ENCODE measurements around the gene TMEM201. TPM values are rescaled to one million over a fixed set of nuclear protein-coding genes. Genes with fewer than 3 reads are reported as not detected.
A peak's percentile ranks its signal among the peaks of the same experiment; 100 is the strongest.

The TMEM201 gene
- total and polyA plus RNA-seq, 2 of the 13 experiments (the other 11 are each of a cell fraction or from before 2014, with no cell fraction given): 1.5 to 8.2 TPM

DNA sequence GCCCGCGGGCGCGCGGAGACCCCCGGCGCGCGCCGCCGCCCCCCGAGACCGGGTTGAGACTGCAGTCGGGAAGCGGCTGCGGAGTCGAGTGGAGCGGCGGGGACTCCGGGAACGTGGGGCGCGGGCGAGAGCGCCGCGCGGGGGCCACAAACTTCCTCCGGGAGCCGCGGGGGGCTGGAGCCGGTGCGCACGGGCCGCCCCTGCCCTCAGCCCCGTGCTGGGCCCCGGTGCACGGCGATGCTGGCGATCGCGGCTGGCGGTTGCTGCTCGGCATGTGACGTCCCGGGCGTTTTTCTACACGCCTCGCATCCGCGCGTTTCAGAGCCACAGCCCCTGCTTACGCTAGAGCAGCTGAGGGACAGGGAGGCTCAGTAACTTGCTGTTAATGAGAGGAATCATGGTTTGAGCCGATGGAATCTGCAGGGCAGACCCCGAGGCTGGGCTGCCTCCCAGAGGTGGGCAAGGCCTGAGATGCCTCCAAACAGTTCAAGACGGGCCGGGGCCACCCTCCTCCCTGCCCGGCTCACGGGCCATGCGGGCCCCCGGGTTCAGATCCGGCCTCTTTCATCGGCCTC is 520 bp downstream of the TMEM201 start (continued):
- no peak for TF ChIP-seq THAP11 (CRISPR knock-in tag; IDR thresholded peaks at IDR 0.05)
- 0 out of 2 replicates have a peak, but pooled peaks have one; percentile 43 for TF ChIP-seq SRY (CRISPR knock-in tag; IDR thresholded peaks at IDR 0.05)
- TF ChIP-seq ZNF772 (CRISPR knock-in tag; IDR thresholded peaks at IDR 0.05): peak; percentile 23; the same call in 1 of the 2 replicates
- TF ChIP-seq ZNF577 (CRISPR knock-in tag; IDR thresholded peaks at IDR 0.05; ENCODE audit: borderline replicate concordance, low read depth): no peak
- TF ChIP-seq, protein P1, sequence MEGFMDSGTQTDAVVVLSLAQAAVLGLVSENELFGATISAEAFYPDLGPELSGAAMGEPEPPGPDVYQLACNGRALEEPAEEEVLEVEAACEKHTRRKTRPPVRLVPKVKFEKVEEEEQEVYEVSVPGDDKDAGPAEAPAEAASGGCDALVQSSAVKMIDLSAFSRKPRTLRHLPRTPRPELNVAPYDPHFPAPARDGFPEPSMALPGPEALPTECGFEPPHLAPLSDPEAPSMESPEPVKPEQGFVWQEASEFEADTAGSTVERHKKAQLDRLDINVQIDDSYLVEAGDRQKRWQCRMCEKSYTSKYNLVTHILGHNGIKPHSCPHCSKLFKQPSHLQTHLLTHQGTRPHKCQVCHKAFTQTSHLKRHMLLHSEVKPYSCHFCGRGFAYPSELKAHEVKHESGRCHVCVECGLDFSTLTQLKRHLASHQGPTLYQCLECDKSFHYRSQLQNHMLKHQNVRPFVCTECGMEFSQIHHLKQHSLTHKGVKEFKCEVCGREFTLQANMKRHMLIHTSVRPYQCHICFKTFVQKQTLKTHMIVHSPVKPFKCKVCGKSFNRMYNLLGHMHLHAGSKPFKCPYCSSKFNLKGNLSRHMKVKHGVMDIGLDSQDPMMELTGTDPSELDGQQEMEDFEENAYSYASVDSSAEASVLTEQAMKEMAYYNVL (CRISPR knock-in tag; IDR thresholded peaks at IDR 0.05; ENCODE audit: borderline replicate concordance): 0 out of 2 replicates have a peak, but pooled peaks have one; percentile 10
- TF ChIP-seq ZNF441 (CRISPR knock-in tag; IDR thresholded peaks at IDR 0.05; ENCODE audit: borderline replicate concordance): 0 out of 2 replicates have a peak, but pooled peaks have one; percentile 17
- 0 out of 2 replicates have a peak, but pooled peaks have one; percentile 30 for TF ChIP-seq KDM5B (CRISPR knock-in tag; IDR thresholded peaks at IDR 0.05; ENCODE audit: borderline replicate concordance)
- TF ChIP-seq YEATS2 (CRISPR knock-in tag; IDR thresholded peaks at IDR 0.05; ENCODE audit: borderline replicate concordance): no peak
- TF ChIP-seq TAF1 (CRISPR knock-in tag; IDR thresholded peaks at IDR 0.05): 0 out of 2 replicates have a peak, but pooled peaks have one; percentile 10
- TF ChIP-seq ZNF496 (CRISPR knock-in tag; IDR thresholded peaks at IDR 0.05; ENCODE audit: insufficient replicate concordance): no peak

DNA sequence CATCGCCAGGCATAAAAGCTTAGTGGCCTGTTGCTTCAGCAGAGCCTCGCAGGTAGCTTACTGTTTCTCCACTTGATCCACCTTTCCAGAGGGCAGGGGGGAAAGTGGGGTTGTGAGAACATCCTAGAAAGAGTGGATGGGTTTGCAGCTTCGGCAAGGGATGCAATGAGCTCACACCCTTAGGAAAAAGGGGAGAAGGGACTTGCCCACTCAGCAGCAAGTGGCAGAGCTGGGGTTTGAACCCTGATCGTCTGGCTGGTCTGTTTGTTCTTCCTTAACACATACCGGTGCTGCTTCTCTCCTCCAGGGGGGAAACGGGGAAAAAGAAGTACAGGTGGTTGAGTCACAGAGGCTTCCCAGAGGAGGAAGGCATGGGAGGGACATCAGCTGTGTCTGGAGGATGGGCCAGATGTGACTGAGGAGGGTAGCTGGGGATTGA is 1.0 kb downstream of the TMEM201 start:
- H3K4me2 ChIP-seq (ENCODE audit: low read depth, low read length): peak overlapping the region; percentile 92
- intact Hi-C loops (cut with micrococcal nuclease; ENCODE audit: unreplicated experiment): no loop called here
- POLR2A ChIA-PET: interaction anchor here (0.9 to 1.4 kb wide), 2 partner anchors 52 to 128 kb away, joined by 3 to 4 read pairs; no protein-coding TSS in a partner anchor
- FAIRE-seq (no peak), ATAC-seq (no peak), DNase-seq (ENCODE audit: low spot score) (no peak)
- H3K27ac ChIP-seq (ENCODE audit: extremely low read length, insufficient read depth, low read length): peak overlapping the region; percentile 35
- no peaks in the 10 kb centered on the region for H3K27me3 ChIP-seq (ENCODE audit: control insufficient read depth in 1 of 2, insufficient read depth in 2 of 2, low read length in 2 of 2)
- H3K9ac ChIP-seq (ENCODE audit: insufficient read depth, low read depth, low read length): peak overlapping the region; percentile 72
- in situ Hi-C loops (cut with HindIII; ENCODE audit: extremely low pct_ligation_motif_present, low pct_unique_long_range_greater_than_20kb): no loop called here
- CTCF ChIA-PET (ENCODE audit: low intra/inter-chr PET ratio, low total read pairs): no interaction called here
- H3K79me2 ChIP-seq (ENCODE audit: insufficient read depth, low read length): peaks cover 55% of the 10 kb centered on the region
- peaks cover 0 to 6% of the 10 kb centered on the region in 2 experiments; a peak in 1 of 5 replicates for H3K36me3 ChIP-seq (replicated peaks in 1 of 2; ENCODE audit: control insufficient read depth in 1 of 2, insufficient read depth in 2 of 2, low read length in 2 of 2)
- H3K9me3 ChIP-seq (ENCODE audit: low read length): no peaks in the 10 kb centered on the region
- BruUV-seq (replicated peaks): no TSS peak
- H2AFZ ChIP-seq (ENCODE audit: low read length): no peak overlapping the region
- H3K4me3 ChIP-seq (replicated peaks in 1 of 3; ENCODE audit: insufficient read depth in 1 of 3, low read depth in 2 of 3, low read length in 3 of 3): peak overlapping the region; percentile 66 to 82 (median 70)
- peaks cover 27% of the 10 kb centered on the region for H4K20me1 ChIP-seq (ENCODE audit: insufficient read depth, low read length)
- H3K4me1 ChIP-seq (ENCODE audit: insufficient read depth, low read length): peaks cover 56% of the 10 kb centered on the region
- 2% methylated on average over 6 of the region's 6 CpGs for WGBS (ENCODE audit: low lambda C conversion rate)
- TF ChIP-seq ZNF777 (CRISPR knock-in tag; IDR thresholded peaks at IDR 0.05): no peak
- TF ChIP-seq ZSCAN31 (CRISPR knock-in tag; IDR thresholded peaks at IDR 0.05; ENCODE audit: low read depth): no peak
- TF ChIP-seq, protein P2, sequence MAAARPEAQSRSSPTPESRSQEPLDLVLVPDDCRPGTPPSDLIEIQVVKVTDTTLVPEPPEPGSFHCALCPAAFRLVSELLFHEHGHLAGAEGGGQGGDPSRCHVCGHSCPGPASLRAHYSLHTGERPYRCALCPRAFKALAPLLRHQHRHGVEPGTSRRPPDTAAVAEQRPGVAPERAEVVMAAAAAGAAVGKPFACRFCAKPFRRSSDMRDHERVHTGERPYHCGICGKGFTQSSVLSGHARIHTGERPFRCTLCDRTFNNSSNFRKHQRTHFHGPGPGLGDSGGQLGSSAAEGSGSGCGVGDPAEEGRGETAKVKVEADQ (CRISPR knock-in tag; IDR thresholded peaks at IDR 0.05; ENCODE audit: borderline replicate concordance): no peak
- peak; percentile 5; the same call in 1 of the 2 replicates for TF ChIP-seq SAP130 (CRISPR knock-in tag; IDR thresholded peaks at IDR 0.05; ENCODE audit: low read depth)
- TF ChIP-seq ZNF678 (CRISPR knock-in tag; IDR thresholded peaks at IDR 0.05): peak; percentile 12; the same call in 1 of the 2 replicates
- TF ChIP-seq TAF1 (CRISPR knock-in tag; IDR thresholded peaks at IDR 0.05): peak; percentile 5; the same call in 1 of the 2 replicates
- TF ChIP-seq, protein P3, sequence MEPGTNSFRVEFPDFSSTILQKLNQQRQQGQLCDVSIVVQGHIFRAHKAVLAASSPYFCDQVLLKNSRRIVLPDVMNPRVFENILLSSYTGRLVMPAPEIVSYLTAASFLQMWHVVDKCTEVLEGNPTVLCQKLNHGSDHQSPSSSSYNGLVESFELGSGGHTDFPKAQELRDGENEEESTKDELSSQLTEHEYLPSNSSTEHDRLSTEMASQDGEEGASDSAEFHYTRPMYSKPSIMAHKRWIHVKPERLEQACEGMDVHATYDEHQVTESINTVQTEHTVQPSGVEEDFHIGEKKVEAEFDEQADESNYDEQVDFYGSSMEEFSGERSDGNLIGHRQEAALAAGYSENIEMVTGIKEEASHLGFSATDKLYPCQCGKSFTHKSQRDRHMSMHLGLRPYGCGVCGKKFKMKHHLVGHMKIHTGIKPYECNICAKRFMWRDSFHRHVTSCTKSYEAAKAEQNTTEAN (CRISPR knock-in tag; conservative IDR thresholded peaks at IDR 0.05): no peak
- TF ChIP-seq LCORL (IDR thresholded peaks at IDR 0.05): no peak
- no peak for TF ChIP-seq LCORL (CRISPR knock-in tag; IDR thresholded peaks at IDR 0.05)
- no peak for TF ChIP-seq CBX5 (CRISPR knock-in tag; IDR thresholded peaks at IDR 0.05; ENCODE audit: borderline replicate concordance)
